GM12872 (cell line): ENCODE data around the gene ITGA2.

Experiments
- TF ChIP-seq, protein P1 (sequence below): IDR thresholded peaks from 3 replicates; pipeline ENCODE4 v1.5.1; 2011; ENCODE audit warnings: low read depth, mild to moderate bottlenecking, low read length, moderate library complexity; ENCODE audit not compliant: insufficient read depth

The ITGA2 gene

DNA sequence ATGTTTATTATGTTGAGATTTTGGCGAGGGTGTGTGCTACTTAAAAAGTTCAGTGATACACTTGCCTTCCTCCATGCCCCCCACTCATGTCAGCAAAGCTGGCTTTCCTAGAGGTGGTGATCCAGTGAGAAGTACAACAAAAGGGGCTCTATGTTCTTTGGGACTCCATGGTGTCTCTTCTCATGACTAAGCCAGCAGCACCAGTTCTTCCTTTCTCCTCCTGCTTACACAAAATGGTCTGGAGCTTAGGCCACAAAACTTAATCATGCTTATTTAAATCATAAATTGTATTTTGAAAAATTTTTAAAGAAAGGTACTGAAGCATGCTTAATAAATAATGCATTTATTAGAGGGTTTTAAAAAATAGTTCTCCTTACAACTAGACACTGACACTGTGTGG, 98.0 kb downstream of the ITGA2 start:
- TF ChIP-seq, protein P1, sequence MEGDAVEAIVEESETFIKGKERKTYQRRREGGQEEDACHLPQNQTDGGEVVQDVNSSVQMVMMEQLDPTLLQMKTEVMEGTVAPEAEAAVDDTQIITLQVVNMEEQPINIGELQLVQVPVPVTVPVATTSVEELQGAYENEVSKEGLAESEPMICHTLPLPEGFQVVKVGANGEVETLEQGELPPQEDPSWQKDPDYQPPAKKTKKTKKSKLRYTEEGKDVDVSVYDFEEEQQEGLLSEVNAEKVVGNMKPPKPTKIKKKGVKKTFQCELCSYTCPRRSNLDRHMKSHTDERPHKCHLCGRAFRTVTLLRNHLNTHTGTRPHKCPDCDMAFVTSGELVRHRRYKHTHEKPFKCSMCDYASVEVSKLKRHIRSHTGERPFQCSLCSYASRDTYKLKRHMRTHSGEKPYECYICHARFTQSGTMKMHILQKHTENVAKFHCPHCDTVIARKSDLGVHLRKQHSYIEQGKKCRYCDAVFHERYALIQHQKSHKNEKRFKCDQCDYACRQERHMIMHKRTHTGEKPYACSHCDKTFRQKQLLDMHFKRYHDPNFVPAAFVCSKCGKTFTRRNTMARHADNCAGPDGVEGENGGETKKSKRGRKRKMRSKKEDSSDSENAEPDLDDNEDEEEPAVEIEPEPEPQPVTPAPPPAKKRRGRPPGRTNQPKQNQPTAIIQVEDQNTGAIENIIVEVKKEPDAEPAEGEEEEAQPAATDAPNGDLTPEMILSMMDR: no peak

- TF ChIP-seq, protein P1: no peak
These were observed 98.5 kb downstream of the ITGA2 start for GRCh38 chr5:53087621-53088121.

DNA sequence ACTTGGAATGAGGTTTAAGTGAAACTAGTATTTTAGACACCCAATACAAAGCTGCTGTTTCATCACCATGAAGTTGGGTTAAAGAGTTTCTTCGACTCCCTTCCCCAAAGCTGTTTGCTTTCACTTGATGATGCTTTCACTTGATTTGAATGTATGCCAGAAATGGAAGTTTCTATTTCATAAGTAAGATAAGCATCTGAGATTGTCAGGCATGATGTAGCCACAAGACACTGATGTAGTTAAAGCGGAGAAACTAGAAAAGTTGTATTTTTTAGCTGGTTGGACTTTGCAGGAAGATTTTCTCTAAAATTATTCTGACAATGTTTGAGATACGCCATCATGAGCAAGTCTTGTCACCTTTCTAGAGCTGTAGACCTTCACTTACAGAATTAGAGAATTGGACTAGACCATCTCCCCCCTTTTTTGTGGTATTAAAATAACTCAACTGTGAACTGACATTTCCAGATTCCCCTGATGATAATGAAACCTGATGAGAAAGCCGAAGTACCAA, 100.4 kb downstream of the ITGA2 start:
- TF ChIP-seq, protein P1: no peak

DNA sequence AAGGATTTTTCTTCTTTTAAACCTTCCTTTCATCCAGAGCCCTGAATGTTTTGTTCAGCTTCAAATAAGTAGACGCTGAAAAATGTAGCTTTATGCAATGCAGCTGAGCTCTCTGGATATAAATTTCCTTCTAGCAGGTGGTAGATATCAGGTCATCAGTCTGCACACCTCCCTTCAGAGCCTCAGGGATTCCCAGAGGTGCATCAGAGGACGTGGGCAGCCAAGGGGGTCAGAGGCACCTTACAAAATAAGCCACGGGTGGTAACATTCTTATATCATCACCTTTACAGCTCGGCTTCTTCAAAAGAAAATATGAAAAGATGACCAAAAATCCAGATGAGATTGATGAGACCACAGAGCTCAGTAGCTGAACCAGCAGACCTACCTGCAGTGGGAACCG, 101.1 kb downstream of the ITGA2 start:
- TF ChIP-seq, protein P1: no peak

DNA sequence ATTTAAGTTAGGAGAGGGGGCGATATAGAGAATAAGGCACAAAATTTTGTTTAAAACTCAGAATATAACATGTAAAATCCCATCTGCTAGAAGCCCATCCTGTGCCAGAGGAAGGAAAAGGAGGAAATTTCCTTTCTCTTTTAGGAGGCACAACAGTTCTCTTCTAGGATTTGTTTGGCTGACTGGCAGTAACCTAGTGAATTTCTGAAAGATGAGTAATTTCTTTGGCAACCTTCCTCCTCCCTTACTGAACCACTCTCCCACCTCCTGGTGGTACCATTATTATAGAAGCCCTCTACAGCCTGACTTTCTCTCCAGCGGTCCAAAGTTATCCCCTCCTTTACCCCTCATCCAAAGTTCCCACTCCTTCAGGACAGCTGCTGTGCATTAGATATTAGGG, 102.1 kb downstream of the ITGA2 start:
- TF ChIP-seq, protein P1: no peak

- TF ChIP-seq, protein P1: no peak
These were observed 103.1 kb downstream of the ITGA2 start for GRCh38 chr5:53092242-53092641.

DNA sequence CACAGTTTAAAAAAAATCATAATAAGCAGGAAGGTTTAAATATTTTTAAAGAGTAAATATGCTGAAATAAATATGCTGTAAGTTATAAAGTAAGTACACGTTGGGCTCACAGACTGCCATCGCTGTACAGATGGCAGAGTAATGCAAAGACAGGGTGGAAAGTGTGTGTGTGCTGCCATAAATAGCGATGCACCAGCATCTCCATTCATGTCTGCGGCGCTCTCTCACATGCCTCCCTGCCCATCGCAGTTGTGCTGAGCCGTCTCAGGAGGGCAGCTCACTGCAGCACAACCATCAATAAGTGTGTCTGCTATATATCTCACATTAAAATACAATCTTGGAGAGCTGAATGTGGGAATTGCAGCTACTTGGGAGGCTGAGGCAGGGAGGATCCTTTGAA, 106.1 kb downstream of the ITGA2 start:
- TF ChIP-seq, protein P1: no peak

DNA sequence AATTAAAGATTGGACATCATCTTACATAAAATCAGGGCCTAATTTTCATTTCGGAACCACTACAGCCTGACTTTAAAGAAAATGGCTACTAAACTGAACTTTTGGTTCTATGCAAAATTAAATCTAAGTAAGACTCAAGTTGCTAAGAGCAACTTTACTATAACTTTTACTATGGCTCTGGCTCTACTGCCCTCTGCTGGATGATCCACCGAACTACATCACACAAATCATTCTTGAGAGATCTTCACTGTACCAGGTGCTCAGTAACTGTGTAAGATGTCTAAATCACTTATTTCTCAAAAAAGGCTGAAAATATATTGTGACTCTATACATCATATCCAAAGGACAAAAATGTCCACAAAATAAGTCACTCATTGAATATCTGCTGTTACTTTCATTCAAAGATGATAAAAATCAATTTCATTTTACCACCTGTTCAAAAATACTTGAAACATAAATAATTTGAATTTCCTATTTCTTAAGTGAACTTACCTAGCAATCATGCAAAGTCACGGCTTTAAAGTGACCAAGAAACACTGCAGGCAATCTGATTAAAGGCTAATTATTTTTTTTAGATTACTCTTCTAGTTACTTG, 106.9 kb downstream of the ITGA2 start:
- TF ChIP-seq, protein P1: peak; percentile 79
